Glutamatergic neuron (in vitro differentiated cells): ENCODE data around the gene ADAM33. TPM values are rescaled to one million over a fixed set of nuclear protein-coding genes. Genes with fewer than 3 reads are reported as not detected.

ENCODE experiments used
- DNase-seq: peaks from one replicate; pipeline ENCODE4 v3.0.0; 2022
- H3K27ac Mint-ChIP-seq: one replicate; pipeline ENCODE4 v1.8.0; 2020; ENCODE audit warnings: mild to moderate bottlenecking, mixed read lengths, inconsistent platforms; ENCODE audit not compliant: unreplicated experiment
- H3K27me3 Mint-ChIP-seq: one replicate; pipeline ENCODE4 v1.8.0; 2020; ENCODE audit warnings: mild to moderate bottlenecking, moderate library complexity, mixed read lengths, inconsistent platforms; ENCODE audit not compliant: unreplicated experiment
- H3K36me3 Mint-ChIP-seq: one replicate; pipeline ENCODE4 v1.8.0; 2020; ENCODE audit warnings: mild to moderate bottlenecking, mixed read lengths, inconsistent platforms; ENCODE audit not compliant: unreplicated experiment
- H3K4me1 Mint-ChIP-seq: one replicate; pipeline ENCODE4 v1.8.0; 2020; ENCODE audit warnings: mild to moderate bottlenecking, low read depth, mixed read lengths, inconsistent platforms; ENCODE audit not compliant: unreplicated experiment
- H3K4me3 Mint-ChIP-seq: one replicate; pipeline ENCODE4 v1.8.0; 2020; ENCODE audit warnings: mild to moderate bottlenecking, mixed read lengths, inconsistent platforms; ENCODE audit not compliant: unreplicated experiment
- H3K9me3 Mint-ChIP-seq: one replicate; pipeline ENCODE4 v1.8.0; 2020; ENCODE audit warnings: mild to moderate bottlenecking, moderate library complexity, mixed read lengths, inconsistent platforms; ENCODE audit not compliant: unreplicated experiment
- total RNA-seq: library from RNA; stranded (reverse); fragmentation: NEBNext Ultra II Directional; extraction: Animal tissue kit (Norgen Biotek cat#: 25700); gene quantifications from one replicate; pipeline ENCODE4 v1.2.1, GENCODE V29; 2021; ENCODE audit not compliant: unreplicated experiment
- TF ChIP-seq, protein P1 (sequence below): fragments of 200-600 bp; sonication (generic); IDR thresholded peaks from one replicate; pipeline ENCODE4 v1.5.0; 2021; ENCODE audit not compliant: partially characterized antibody, unreplicated experiment

ADAM33 gene
- total RNA-seq, 1 donor from 2014 or later: 0.27 TPM

DNA sequence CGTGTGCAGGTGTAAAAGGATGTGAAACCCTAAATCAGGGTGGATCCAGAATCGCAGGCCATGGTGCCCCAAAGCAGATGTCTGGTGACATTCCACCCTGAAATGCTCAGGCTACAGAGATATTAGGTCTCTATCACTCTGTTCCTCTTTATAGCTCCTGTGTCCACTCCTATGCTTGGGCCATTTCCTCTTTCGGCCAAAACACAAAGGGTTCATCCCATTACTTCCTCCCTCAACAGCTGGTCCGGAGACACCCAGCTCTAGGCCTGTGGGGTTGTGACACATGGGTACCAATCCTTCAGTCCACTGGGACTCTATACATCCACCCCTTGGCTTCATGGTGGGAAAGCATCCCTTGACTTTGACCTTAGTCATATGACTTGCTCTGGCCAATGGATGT, 32.3 kb upstream of the ADAM33 start:
- Mint-ChIP-seq H3K9me3 (peaks cover 5% of the 10 kb centered on the region), H3K27ac (no peak overlapping the region), H3K36me3 (no peaks in the 10 kb centered on the region), H3K4me1 (peaks cover 3% of the 10 kb centered on the region), H3K4me3 (no peak overlapping the region), H3K27me3 (peaks cover 7% of the 10 kb centered on the region)
- DNase-seq: no peak
- TF ChIP-seq, protein P1, sequence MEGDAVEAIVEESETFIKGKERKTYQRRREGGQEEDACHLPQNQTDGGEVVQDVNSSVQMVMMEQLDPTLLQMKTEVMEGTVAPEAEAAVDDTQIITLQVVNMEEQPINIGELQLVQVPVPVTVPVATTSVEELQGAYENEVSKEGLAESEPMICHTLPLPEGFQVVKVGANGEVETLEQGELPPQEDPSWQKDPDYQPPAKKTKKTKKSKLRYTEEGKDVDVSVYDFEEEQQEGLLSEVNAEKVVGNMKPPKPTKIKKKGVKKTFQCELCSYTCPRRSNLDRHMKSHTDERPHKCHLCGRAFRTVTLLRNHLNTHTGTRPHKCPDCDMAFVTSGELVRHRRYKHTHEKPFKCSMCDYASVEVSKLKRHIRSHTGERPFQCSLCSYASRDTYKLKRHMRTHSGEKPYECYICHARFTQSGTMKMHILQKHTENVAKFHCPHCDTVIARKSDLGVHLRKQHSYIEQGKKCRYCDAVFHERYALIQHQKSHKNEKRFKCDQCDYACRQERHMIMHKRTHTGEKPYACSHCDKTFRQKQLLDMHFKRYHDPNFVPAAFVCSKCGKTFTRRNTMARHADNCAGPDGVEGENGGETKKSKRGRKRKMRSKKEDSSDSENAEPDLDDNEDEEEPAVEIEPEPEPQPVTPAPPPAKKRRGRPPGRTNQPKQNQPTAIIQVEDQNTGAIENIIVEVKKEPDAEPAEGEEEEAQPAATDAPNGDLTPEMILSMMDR: no peak

GRCh38 chr20:3712279-3712873, 30.6 kb upstream of the ADAM33 start, which contains the start of gene SIGLEC1:
Gene SIGLEC1, minus strand, starts transcription at chr20:3712600. Its CDS starts 5,472 bp downstream, at chr20:3707128.
- H3K4me1 Mint-ChIP-seq: no peaks in the 10 kb centered on the region
- DNase-seq: no peak
- H3K27ac Mint-ChIP-seq: no peak within 1 kb of the TSS
- no peak within 1 kb of the TSS for H3K4me3 Mint-ChIP-seq
- TF ChIP-seq, protein P1: no peak
- H3K36me3 Mint-ChIP-seq: no peaks in the 10 kb centered on the region
- peaks cover 5% of the 10 kb centered on the region for H3K9me3 Mint-ChIP-seq
- peaks cover 8% of the 10 kb centered on the region for H3K27me3 Mint-ChIP-seq

GRCh38 chr20:3711484-3711941, 29.7 kb upstream of the ADAM33 start:
- Mint-ChIP-seq H3K27ac (no peak overlapping the region), H3K27me3 (peaks cover 7% of the 10 kb centered on the region), H3K4me3 (no peak overlapping the region), H3K9me3 (peaks cover 5% of the 10 kb centered on the region), H3K36me3 (no peaks in the 10 kb centered on the region), H3K4me1 (no peaks in the 10 kb centered on the region)
- DNase-seq: no peak
- TF ChIP-seq, protein P1: no peak

- peaks cover 5% of the 10 kb centered on the region for H3K9me3 Mint-ChIP-seq
- no peaks in the 10 kb centered on the region for H3K36me3 Mint-ChIP-seq
- peaks cover 7% of the 10 kb centered on the region for H3K27me3 Mint-ChIP-seq
- H3K27ac Mint-ChIP-seq: no peak overlapping the region
- H3K4me3 Mint-ChIP-seq: no peak overlapping the region
- TF ChIP-seq, protein P1: peak; percentile 99
- no peaks in the 10 kb centered on the region for H3K4me1 Mint-ChIP-seq
- DNase-seq: peak; percentile 88
Measured at GRCh38 chr20:3710703-3711483, 29.1 kb upstream of the ADAM33 start.

DNA sequence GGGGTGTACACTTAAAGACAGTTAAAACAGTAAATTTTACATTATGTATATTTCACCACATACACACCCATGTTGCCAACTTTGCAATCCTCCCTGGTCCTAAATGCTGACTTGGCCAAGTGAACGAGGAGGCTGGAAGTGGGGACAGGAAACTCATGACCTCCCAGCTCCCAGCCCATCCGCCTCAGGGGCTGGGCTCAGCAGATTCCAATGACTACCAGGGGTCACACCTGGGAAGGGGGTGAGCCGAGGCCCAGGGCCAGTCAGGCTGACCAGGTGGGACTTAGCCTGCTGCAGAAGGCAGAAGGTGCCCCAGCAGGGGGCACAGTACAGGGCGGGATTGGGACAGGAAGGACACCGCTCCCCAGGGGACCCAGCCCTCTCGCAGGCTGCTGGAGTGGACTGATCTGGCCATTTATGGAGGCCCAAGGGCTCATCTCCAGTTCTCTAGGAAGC, 28.2 kb upstream of the ADAM33 start:
- TF ChIP-seq, protein P1: no peak
- no peak overlapping the region for H3K4me3 Mint-ChIP-seq
- no peak overlapping the region for H3K27ac Mint-ChIP-seq
- H3K27me3 Mint-ChIP-seq: peaks cover 7% of the 10 kb centered on the region
- no peak for DNase-seq
- H3K9me3 Mint-ChIP-seq: peaks cover 5% of the 10 kb centered on the region
- H3K36me3 Mint-ChIP-seq: no peaks in the 10 kb centered on the region
- H3K4me1 Mint-ChIP-seq: no peaks in the 10 kb centered on the region
